Endothelial cell of umbilical vein (primary cell): Measurements from ENCODE around the gene SLC25A29.

Source experiments
- CTCF ChIP-seq, 2 donors: IDR thresholded peaks; 1 replicate in 1 of 2; 2 replicates in 1 of 2; pipeline ENCODE4 v1.5.1; 2011; ENCODE audit warnings: low read length in 2 of 2, mild to moderate bottlenecking in 2 of 2, moderate library complexity in 2 of 2, control low read depth in 1 of 2, inconsistent platforms in 1 of 2, low read depth in 1 of 2; ENCODE audit not compliant: insufficient read depth in 1 of 2; ENCODE audit errors: extremely low read depth in 1 of 2
- POLR2A ChIP-seq: IDR thresholded peaks from 2 replicates; pipeline ENCODE4 v1.6.1; 2012; ENCODE audit warnings: low read depth, mild to moderate bottlenecking, control low read depth, low read length

GRCh38 chr14:100303925-100304324 is 2.3 kb downstream of the SLC25A29 start:
- TF ChIP-seq CTCF (IDR thresholded peaks at IDR 0.05; ENCODE audit: extremely low read depth in 1 of 2, insufficient read depth in 1 of 2, low read depth in 1 of 2, low read length in 2 of 2): no peak
- no peak for TF ChIP-seq POLR2A
